ENCODE data around the gene CDK16.

DNA sequence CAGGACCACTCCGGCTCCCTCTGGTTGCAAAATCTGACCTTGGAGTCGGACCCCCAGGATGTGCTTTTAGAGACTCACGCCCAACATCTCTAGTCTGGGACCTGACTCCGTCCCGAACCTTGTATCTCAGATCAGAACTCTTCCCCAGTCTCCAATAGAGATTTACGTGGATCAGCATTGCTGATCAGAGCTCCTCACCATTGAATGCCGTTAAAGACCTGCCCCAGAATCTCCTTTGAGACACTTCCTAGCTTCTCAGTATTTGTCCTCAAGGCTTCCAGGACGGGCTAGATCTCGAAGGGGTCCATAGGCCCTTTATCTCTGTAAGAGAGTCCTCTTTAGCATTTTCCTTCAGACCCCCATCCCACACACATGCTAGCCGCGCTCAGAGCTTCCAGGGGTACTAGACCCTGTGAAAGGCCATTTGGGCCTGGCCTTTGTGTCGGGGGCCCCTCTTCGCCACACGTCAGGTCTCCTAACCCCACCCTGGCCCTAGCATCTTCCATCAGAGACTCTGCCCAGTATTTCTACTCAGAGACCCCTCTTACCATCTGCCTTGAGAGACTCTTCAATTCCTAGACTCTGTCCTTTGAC is 24.2 kb upstream of the CDK16 start:
- no peak for TF ChIP-seq CTCF (IDR thresholded peaks at IDR 0.05)
- TF ChIP-seq ZFX (IDR thresholded peaks at IDR 0.05; ENCODE audit: borderline replicate concordance): no peak
